ENCODE data around the gene MUC4. TPM values are rescaled to one million over a fixed set of nuclear protein-coding genes. Genes with fewer than 3 reads are reported as not detected.
A peak's percentile ranks its signal among the peaks of the same experiment; 100 is the strongest.

MUC4 gene
- total and polyA plus RNA-seq, 9 donors = 0.02 to 0.99 (median 0.31) TPM; not detected in 2

DNA sequence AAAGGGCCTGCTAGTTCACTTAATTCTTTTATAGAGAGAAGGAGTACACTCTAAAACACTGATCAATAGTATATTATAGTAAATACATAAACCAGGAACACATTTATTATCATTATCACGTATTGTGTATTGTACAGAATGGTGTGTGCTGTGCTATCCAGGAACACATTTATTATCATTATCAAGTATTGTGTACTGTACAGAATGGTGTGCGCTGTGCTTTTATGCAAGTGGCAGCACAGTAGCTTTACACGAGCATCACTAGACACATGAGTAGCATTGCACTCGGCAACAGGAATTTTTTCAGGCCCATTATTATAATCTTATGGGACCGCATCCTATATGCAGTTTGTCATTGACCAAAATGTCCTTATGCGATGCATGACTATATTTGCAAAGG is 111.9 kb downstream of the MUC4 start:
- intact Hi-C loops (cut with DNase I) = no loop called here
- H3K27me3 ChIP-seq = no peaks in the 10 kb centered on the region
- no peak for TF ChIP-seq CTCF (IDR thresholded peaks at IDR 0.05)
- H3K36me3 ChIP-seq = no peaks in the 10 kb centered on the region
- H3K4me1 ChIP-seq (ENCODE audit: insufficient read depth) = no peaks in the 10 kb centered on the region
- WGBS, 3 donors = 63 to 85% (median 64%) methylated on average over 6 of the region's 6 CpGs
- no peak overlapping the region for H3K27ac ChIP-seq
- no peak for DNase-seq
- H3K9me3 ChIP-seq = no peaks in the 10 kb centered on the region
- H3K4me3 ChIP-seq = no peak overlapping the region

GRCh38 chr3:195699388-195699771 is 112.3 kb downstream of the MUC4 start:
- Histone ChIP-seq H3K4me1 (ENCODE audit: insufficient read depth) (no peaks in the 10 kb centered on the region), H3K27me3 (no peaks in the 10 kb centered on the region), H3K36me3 (no peaks in the 10 kb centered on the region), H3K9me3 (no peaks in the 10 kb centered on the region), H3K27ac (no peak overlapping the region), H3K4me3 (no peak overlapping the region)
- no peak for TF ChIP-seq EP300 (IDR thresholded peaks at IDR 0.05)
- no peak for TF ChIP-seq POLR2A (IDR thresholded peaks at IDR 0.05)
- TF ChIP-seq CTCF (IDR thresholded peaks at IDR 0.05) = no peak
- DNase-seq = no peak
- WGBS, 3 donors = 70 to 81% (median 78%) methylated on average over 2 of the region's 2 CpGs
- intact Hi-C loops (cut with DNase I) = no loop called here

- no peak overlapping the region for H3K27ac ChIP-seq
- H3K4me3 ChIP-seq = no peak overlapping the region
- no peaks in the 10 kb centered on the region for H3K9me3 ChIP-seq
- no peaks in the 10 kb centered on the region for H3K27me3 ChIP-seq
- H3K4me1 ChIP-seq (ENCODE audit: insufficient read depth) = no peaks in the 10 kb centered on the region
- DNase-seq = no peak
- intact Hi-C loops (cut with DNase I) = no loop called here
- WGBS, 3 donors = 65 to 81% (median 77%) methylated on average over 5 of the region's 5 CpGs
- H3K36me3 ChIP-seq = no peaks in the 10 kb centered on the region
- no peak for TF ChIP-seq CTCF (IDR thresholded peaks at IDR 0.05)
- no peak for TF ChIP-seq EP300 (IDR thresholded peaks at IDR 0.05)
- TF ChIP-seq POLR2A (IDR thresholded peaks at IDR 0.05) = no peak
These were observed 112.9 kb downstream of the MUC4 start for GRCh38 chr3:195698647-195699387.

GRCh38 chr3:195698325-195698646 is 113.4 kb downstream of the MUC4 start:
- Histone ChIP-seq H3K4me3 (no peak overlapping the region), H3K9me3 (no peaks in the 10 kb centered on the region), H3K27me3 (no peaks in the 10 kb centered on the region), H3K27ac (no peak overlapping the region), H3K36me3 (no peaks in the 10 kb centered on the region), H3K4me1 (ENCODE audit: insufficient read depth) (no peaks in the 10 kb centered on the region)
- TF ChIP-seq POLR2A (IDR thresholded peaks at IDR 0.05) = no peak
- intact Hi-C loops (cut with DNase I) = no loop called here
- WGBS, 3 donors = 82 to 96% (median 95%) methylated on average over 4 of the region's 4 CpGs
- no peak for DNase-seq

GRCh38 chr3:195697582-195698324 is 114.0 kb downstream of the MUC4 start:
- Histone ChIP-seq H3K27ac (no peak overlapping the region), H3K9me3 (no peaks in the 10 kb centered on the region), H3K36me3 (no peaks in the 10 kb centered on the region), H3K27me3 (no peaks in the 10 kb centered on the region), H3K4me3 (no peak overlapping the region), H3K4me1 (ENCODE audit: insufficient read depth) (no peaks in the 10 kb centered on the region)
- TF ChIP-seq EP300 (IDR thresholded peaks at IDR 0.05) = no peak
- 55 to 67% (median 59%) methylated on average over 11 of the region's 11 CpGs for WGBS, 3 donors
- peak in 1 of 5 donors; percentile 22 for DNase-seq
- intact Hi-C loops (cut with DNase I) = no loop called here

MicroRNAs within 50 kb of the gene (microRNA counts, 767-probe panel; counts per million panel counts)
- microRNA hsa-miR-570-3p = 530 counts per million, percentile 78 among the panel's probes with 10 or more counts

Small RNA genes within 50 kb of the gene (microRNA-seq; reads per million reads assigned to microRNA genes)
- 0.16 to 0.75 (median 0.36) reads per million in 3 donors for gene MIR570

Small RNA genes within 50 kb of the gene (small RNA-seq; reads per million reads assigned to genes)
- gene MIR570 = 0.20 reads per million

Other genes starting within 250 kb of the MUC4 start
- gene APOD, start 228.0 kb downstream of the MUC4 start, total RNA-seq = 100 to 1,000 TPM in 3 of 7 donors, 10 to 100 TPM in 4; 38.0 to 191 (median 98.7) TPM
- gene APOD, start 228.0 kb downstream of the MUC4 start, polyA plus RNA-seq = 100 to 1,000 TPM; 161 to 748 TPM
- gene MUC20, start 91.0 kb downstream of the MUC4 start, total RNA-seq = 10 to 100 TPM in 5 of 7 donors, 1 to 10 TPM in 2; 5.7 to 25.5 (median 11.3) TPM
- 1 to 10 TPM; 1.5 to 5.3 TPM for gene MUC20, start 91.0 kb downstream of the MUC4 start, polyA plus RNA-seq
- gene TNK2, start 96.6 kb upstream of the MUC4 start, total RNA-seq = 10 to 100 TPM; 17.0 to 50.1 (median 36.7) TPM
- 10 to 100 TPM in 1 of 2 donors, 1 to 10 TPM in 1; 2.4 to 26.6 TPM for gene TNK2, start 96.6 kb upstream of the MUC4 start, polyA plus RNA-seq